GM23248 (cell line): Measurements from ENCODE around the gene ZBED1. TPM values are rescaled to one million over a fixed set of nuclear protein-coding genes. Genes with fewer than 3 reads are reported as not detected.
"Not testable (repeated sequence)": the region's sequence is repeated elsewhere in the genome, so short reads cannot be mapped to it uniquely, and the experiment has no call there.

Source experiments
- DNase-seq: peaks from one replicate; pipeline ENCODE4 v3.0.0-alpha.2; 2015
- H2AFZ ChIP-seq: fragments of 200-600 bp; sonication (generic); 2 replicates; pipeline ENCODE4 v1.6.1; 2016; ENCODE audit warnings: antibody characterized with exemption
- H3F3A ChIP-seq: fragments of 200-600 bp; sonication (generic); 2 replicates; pipeline ENCODE4 v1.6.1; 2016; ENCODE audit warnings: mild to moderate bottlenecking, antibody characterized with exemption, mixed run types; ENCODE audit not compliant: insufficient read depth
- H3K27ac ChIP-seq: fragments of 200-600 bp; sonication (generic); 2 replicates; pipeline ENCODE4 v1.5.1; 2016; ENCODE audit warnings: mild to moderate bottlenecking
- H3K27me3 ChIP-seq: fragments of 200-600 bp; sonication (generic); replicated peaks from 2 replicates; pipeline ENCODE4 v1.6.1; 2016; ENCODE audit warnings: mild to moderate bottlenecking; ENCODE audit not compliant: insufficient read depth
- H3K36me3 ChIP-seq: fragments of 200-600 bp; sonication (generic); 2 replicates; pipeline ENCODE4 v1.6.1; 2016; ENCODE audit warnings: low read depth, mild to moderate bottlenecking
- H3K4me1 ChIP-seq: fragments of 200-600 bp; sonication (generic); 2 replicates; pipeline ENCODE4 v1.6.1; 2016; ENCODE audit warnings: mild to moderate bottlenecking; ENCODE audit not compliant: insufficient read depth
- H3K4me2 ChIP-seq: fragments of 200-600 bp; sonication (generic); one replicate; pipeline ENCODE4 v1.6.1; 2016; ENCODE audit warnings: mild to moderate bottlenecking; ENCODE audit not compliant: unreplicated experiment
- H3K4me3 ChIP-seq: fragments of 200-600 bp; sonication (generic); 2 replicates; pipeline ENCODE4 v1.5.1; 2016; ENCODE audit warnings: mild to moderate bottlenecking
- H3K79me2 ChIP-seq: fragments of 200-600 bp; sonication (generic); 2 replicates; pipeline ENCODE4 v1.6.1; 2016; ENCODE audit warnings: mild to moderate bottlenecking; ENCODE audit not compliant: insufficient read depth
- H3K9ac ChIP-seq: fragments of 200-600 bp; sonication (generic); 2 replicates; pipeline ENCODE4 v1.6.1; 2016; ENCODE audit warnings: mild to moderate bottlenecking
- H3K9me2 ChIP-seq: fragments of 200-600 bp; sonication (generic); 2 replicates; pipeline ENCODE4 v1.6.1; 2016; ENCODE audit warnings: mixed run types, mild to moderate bottlenecking, moderate library complexity; ENCODE audit not compliant: insufficient read depth
- H3K9me3 ChIP-seq: fragments of 200-600 bp; sonication (generic); one replicate; pipeline ENCODE4 v1.6.1; 2017; ENCODE audit warnings: low read depth
- H4K20me1 ChIP-seq: fragments of 200-600 bp; sonication (generic); 2 replicates; pipeline ENCODE4 v1.6.0; 2016; ENCODE audit not compliant: insufficient read depth
- EZH2 ChIP-seq: fragments of 200-600 bp; sonication (generic); IDR thresholded peaks from 2 replicates; pipeline ENCODE4 v1.6.1; 2018; ENCODE audit warnings: antibody characterized with exemption, mild to moderate bottlenecking; ENCODE audit not compliant: insufficient read depth, poor library complexity, severe bottlenecking
- EZH2phosphoT487 ChIP-seq: fragments of 200-600 bp; sonication (generic); IDR thresholded peaks from 2 replicates; pipeline ENCODE4 v1.6.1; 2018; ENCODE audit warnings: antibody characterized with exemption, moderate library complexity, mild to moderate bottlenecking, low read depth; ENCODE audit not compliant: insufficient read depth
- WGBS, 2 experiments: methylation state at CpG; one replicate each; pipeline ENCODE4 v1.1.6; 2015 to 2017; ENCODE audit warnings: low lambda C conversion rate in 2 of 2, low coverage in 1 of 2; ENCODE audit errors: missing lambda C conversion rate in 2 of 2; 5-methylcytosine and 5-hydroxymethylcytosine counted together
- in situ Hi-C: fragments of 300-500 bp; cut with MboI; formaldehyde crosslinking; loops from 2 replicates; pipeline ENCODE4 v1.15.0; 2020
- polyA plus RNA-seq: library from polyadenylated mRNA; unstranded; fragments of >200 nt; fragmentation: Nextera tagmentation; extraction: Ambion mirVana; gene quantifications from 2 replicates; pipeline ENCODE4 v1.2.1, GENCODE V29; 2016
- total RNA-seq: library from RNA; depleted of rRNA; stranded (reverse); fragments of >200 nt; shearing (Covaris generic); gene quantifications from 2 replicates; pipeline ENCODE4 v1.2.3, GENCODE V29; 2014

ZBED1 gene
- total and polyA plus RNA-seq, 2 experiments from 2014 or later = 20.7 to 31.1 TPM

DNA sequence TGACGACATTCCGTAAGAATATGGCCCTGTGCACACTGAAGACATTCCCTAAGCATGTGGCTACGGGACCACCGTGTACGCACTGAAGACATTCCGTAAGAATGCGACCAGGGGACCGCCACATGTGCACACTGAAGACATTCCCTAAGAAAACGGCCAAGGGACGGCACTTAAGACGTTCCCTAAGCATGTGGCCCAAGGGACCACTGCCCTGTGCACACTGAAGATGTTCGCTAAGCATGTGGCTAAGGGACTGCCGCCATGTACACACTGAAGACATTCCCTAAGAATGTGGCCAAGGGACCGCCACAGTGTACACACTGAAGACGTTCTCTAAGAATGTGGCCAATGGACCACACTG is 21.4 kb downstream of the ZBED1 start:
- Histone ChIP-seq H3K36me3 (no peaks in the 10 kb centered on the region), H3K27me3 (no peaks in the 10 kb centered on the region), H3K9me2 (no peaks in the 10 kb centered on the region), H3K9ac (no peak overlapping the region), H3K4me2 (no peak overlapping the region), H2AFZ (no peak overlapping the region), H4K20me1 (no peaks in the 10 kb centered on the region), H3F3A (peaks cover 11% of the 10 kb centered on the region), H3K79me2 (peaks cover 83% of the 10 kb centered on the region), H3K27ac (no peak overlapping the region), H3K9me3 (no peaks in the 10 kb centered on the region), H3K4me1 (peaks cover 9% of the 10 kb centered on the region; the same call in 1 of the 2 replicates), H3K4me3 (no peak overlapping the region)
- in situ Hi-C loops = no loop called here
- DNase-seq = no peak
- 98% methylated on average over 15 of the region's 15 CpGs for WGBS, 2 experiments
- TF ChIP-seq EZH2 = no peak
- TF ChIP-seq EZH2phosphoT487 = no peak

GRCh38 chrX:2478546-2479419 is 22.0 kb downstream of the ZBED1 start:
- Histone ChIP-seq H3K79me2 (peaks cover 83% of the 10 kb centered on the region), H3K9me3 (no peaks in the 10 kb centered on the region), H3K4me1 (peaks cover 3% of the 10 kb centered on the region; the same call in 1 of the 2 replicates), H4K20me1 (no peaks in the 10 kb centered on the region), H3K9me2 (no peaks in the 10 kb centered on the region), H3K4me3 (no peak overlapping the region), H3F3A (peaks cover 5% of the 10 kb centered on the region), H3K9ac (no peak overlapping the region), H3K27ac (no peak overlapping the region), H2AFZ (no peak overlapping the region), H3K4me2 (no peak overlapping the region), H3K27me3 (no peaks in the 10 kb centered on the region), H3K36me3 (no peaks in the 10 kb centered on the region)
- WGBS, 2 experiments = 86 to 92% methylated on average over 21 of the region's 21 CpGs
- TF ChIP-seq EZH2 (no peak), EZH2phosphoT487 (no peak)
- DNase-seq = no peak
- in situ Hi-C loops = no loop called here

DNA sequence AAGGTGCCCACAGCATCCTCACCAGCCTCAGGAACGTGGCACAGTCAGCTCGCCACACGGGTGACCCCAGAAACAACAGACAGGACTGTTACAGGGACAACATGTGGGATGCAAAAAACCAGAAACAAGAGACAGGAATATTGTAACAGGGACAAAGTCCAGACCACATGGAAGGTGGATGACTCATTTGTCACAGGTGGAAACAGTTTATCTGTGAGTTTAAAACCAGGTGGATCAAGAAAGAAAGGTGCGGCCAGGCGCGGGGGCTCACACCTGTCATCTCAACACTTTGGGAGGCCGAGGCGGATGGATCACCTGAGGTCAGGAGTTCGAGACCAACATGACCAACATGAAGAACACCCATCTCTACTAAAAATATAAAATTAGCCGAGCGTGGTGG is 23.5 kb downstream of the ZBED1 start:
- in situ Hi-C loops, H4K20me1 ChIP-seq: not testable (repeated sequence)
- WGBS, 2 experiments = 92 to 96% methylated on average over 11 of the region's 11 CpGs

DNA sequence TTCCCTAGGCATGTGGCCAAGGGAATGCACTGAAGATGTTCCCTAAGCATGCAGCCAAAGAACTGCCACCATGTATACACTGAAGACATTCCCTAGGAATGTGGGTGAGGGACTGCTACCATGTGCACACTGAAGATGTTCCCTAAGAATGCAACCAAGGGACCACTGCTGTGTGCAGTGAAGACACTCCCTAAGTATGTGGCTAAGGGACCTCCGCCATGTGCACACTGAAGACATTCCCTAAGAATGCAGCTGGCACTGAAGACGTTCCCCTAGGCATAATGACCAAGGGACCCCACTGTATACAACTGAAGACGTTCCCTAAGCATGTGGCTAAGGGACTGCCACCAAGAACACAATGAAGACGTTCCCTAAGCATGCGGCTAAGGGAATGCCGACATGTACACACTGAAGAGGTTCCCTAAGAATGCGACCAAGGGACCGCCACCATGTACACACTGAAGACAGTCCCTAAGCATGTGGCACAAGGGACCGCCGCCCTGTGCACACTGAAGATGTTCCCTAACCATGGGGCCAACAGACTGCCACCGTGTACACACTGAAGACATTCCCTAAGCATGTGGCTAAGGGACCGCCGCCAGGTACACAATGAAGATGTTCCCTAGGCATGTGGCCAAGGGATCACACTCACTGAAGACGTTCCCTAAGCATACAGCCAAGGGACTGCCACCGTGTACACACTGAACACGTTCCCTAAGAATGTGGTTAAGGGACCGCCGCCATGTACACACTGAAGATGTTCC is 25.6 kb downstream of the ZBED1 start:
- TF ChIP-seq EZH2 (no peak), EZH2phosphoT487 (no peak)
- in situ Hi-C loops = no loop called here

More for the DNA sequence above, 23.5 kb downstream of the ZBED1 start:
- not testable (repeated sequence) for H3K9me2 ChIP-seq, H3K9me3 ChIP-seq, H3K27me3 ChIP-seq, H2AFZ ChIP-seq, H3K9ac ChIP-seq, H3K27ac ChIP-seq, H3K36me3 ChIP-seq, H3K4me2 ChIP-seq, DNase-seq, H3K4me1 ChIP-seq, H3K4me3 ChIP-seq, H3F3A ChIP-seq
- H3K79me2 ChIP-seq = peaks cover 72% of the 10 kb centered on the region

More for the DNA sequence above, 25.6 kb downstream of the ZBED1 start:
- Histone ChIP-seq H3F3A (no peaks in the 10 kb centered on the region), H3K79me2 (peaks cover 68% of the 10 kb centered on the region), H3K4me3 (no peak overlapping the region), H3K9me3 (no peaks in the 10 kb centered on the region), H3K9ac (no peak overlapping the region), H4K20me1 (no peaks in the 10 kb centered on the region), H3K9me2 (no peaks in the 10 kb centered on the region), H3K27ac (no peak overlapping the region), H2AFZ (no peak overlapping the region), H3K27me3 (no peaks in the 10 kb centered on the region), H3K4me1 (no peaks in the 10 kb centered on the region), H3K36me3 (no peaks in the 10 kb centered on the region), H3K4me2 (no peak overlapping the region)
- WGBS, 2 experiments = 85 to 87% methylated on average over 18 of the region's 18 CpGs
- no peak for DNase-seq
